ENCODE data around the gene HSD17B4.
"Not testable (repeated sequence)": the region's sequence is repeated elsewhere in the genome, so short reads cannot be mapped to it uniquely, and the experiment has no call there.

DNA sequence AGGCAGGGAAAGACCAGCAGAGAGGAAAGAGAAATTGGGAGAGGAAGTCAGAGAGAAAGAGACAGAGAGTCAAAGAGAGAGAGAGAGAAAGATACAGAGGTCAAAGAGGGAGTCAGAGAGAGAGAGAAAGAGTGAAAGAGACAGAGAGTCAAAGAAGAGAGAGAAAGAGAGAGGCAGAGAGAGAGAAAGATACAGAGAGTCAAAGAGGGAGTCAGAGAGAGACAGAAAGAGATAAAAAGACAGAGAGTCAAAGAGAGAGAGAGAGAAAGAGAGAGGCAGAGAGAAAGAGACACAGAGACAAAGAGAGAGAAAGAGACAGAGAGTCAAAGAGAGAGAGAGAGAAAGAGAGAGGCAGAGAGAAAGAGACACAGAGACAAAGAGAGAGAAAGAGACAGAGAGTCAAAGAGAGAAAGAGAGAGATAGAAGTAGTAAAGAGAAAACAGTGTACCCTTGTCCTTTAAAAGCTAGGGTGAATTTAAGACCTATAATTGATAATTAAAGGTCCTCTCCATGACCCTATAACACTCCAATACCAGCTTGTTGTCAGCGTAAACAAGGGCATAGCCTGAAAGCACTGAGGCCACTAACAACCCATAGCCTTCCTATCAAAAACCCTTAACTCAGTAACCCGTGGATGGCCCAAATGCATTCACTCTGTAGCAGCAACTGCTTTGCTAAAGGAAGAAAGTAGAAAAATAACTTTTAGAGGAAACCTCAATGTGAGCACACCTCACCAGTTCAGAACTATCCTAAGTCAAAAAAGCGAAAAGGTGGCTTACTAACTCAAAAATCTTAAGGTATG, 14.3 kb upstream of the HSD17B4 start:
- TF ChIP-seq, protein P1, sequence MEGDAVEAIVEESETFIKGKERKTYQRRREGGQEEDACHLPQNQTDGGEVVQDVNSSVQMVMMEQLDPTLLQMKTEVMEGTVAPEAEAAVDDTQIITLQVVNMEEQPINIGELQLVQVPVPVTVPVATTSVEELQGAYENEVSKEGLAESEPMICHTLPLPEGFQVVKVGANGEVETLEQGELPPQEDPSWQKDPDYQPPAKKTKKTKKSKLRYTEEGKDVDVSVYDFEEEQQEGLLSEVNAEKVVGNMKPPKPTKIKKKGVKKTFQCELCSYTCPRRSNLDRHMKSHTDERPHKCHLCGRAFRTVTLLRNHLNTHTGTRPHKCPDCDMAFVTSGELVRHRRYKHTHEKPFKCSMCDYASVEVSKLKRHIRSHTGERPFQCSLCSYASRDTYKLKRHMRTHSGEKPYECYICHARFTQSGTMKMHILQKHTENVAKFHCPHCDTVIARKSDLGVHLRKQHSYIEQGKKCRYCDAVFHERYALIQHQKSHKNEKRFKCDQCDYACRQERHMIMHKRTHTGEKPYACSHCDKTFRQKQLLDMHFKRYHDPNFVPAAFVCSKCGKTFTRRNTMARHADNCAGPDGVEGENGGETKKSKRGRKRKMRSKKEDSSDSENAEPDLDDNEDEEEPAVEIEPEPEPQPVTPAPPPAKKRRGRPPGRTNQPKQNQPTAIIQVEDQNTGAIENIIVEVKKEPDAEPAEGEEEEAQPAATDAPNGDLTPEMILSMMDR (conservative IDR thresholded peaks at IDR 0.05 in 1 of 2, IDR thresholded peaks at IDR 0.05 in 1 of 2; ENCODE audit: low read depth in 1 of 2, low read length in 2 of 2): not testable (repeated sequence)
- not testable (repeated sequence) for TF ChIP-seq EZH2 (IDR thresholded peaks at IDR 0.05; ENCODE audit: low read length, missing control alignments)

All from fibroblast of lung (primary cell).